Stomach smooth muscle (tissue), 2 donors: ENCODE measurements around the gene PRR33.

Experiments
- H3K27ac ChIP-seq: one replicate; pipeline ENCODE4 v1.7.0; 2013; ENCODE audit warnings: mild to moderate bottlenecking, low read length, inconsistent platforms
- H3K27me3 ChIP-seq, 2 donors: one replicate each; pipeline ENCODE4 v1.7.0; 2013; ENCODE audit warnings: low read length in 2 of 2; ENCODE audit not compliant: insufficient read depth in 2 of 2, control insufficient read depth in 1 of 2
- H3K36me3 ChIP-seq, 2 donors: one replicate each; pipeline ENCODE4 v1.7.0; 2013; ENCODE audit warnings: low read length in 2 of 2; ENCODE audit not compliant: control insufficient read depth in 2 of 2, insufficient read depth in 2 of 2
- H3K4me1 ChIP-seq: one replicate; pipeline ENCODE4 v1.7.0; 2013; ENCODE audit warnings: low read length; ENCODE audit not compliant: control insufficient read depth, insufficient read depth
- H3K4me3 ChIP-seq, 2 donors: one replicate each; pipeline ENCODE4 v1.7.0; 2013; ENCODE audit warnings: low read length in 2 of 2
- H3K9ac ChIP-seq, 2 donors: one replicate each; pipeline ENCODE4 v1.7.0; 2013; ENCODE audit warnings: low read length in 2 of 2, mild to moderate bottlenecking in 1 of 2
- H3K9me3 ChIP-seq, 2 donors: one replicate each; pipeline ENCODE4 v1.7.0; 2013; ENCODE audit warnings: low read length in 2 of 2; ENCODE audit not compliant: control insufficient read depth in 2 of 2
- donor health status: healthy.
- donor health status: Pancreatic carcinoma.

The PRR33 gene

GRCh38 chr11:1933416-1934334 lies 42.0 kb upstream of the PRR33 start:
- Histone ChIP-seq H3K4me1 (no peaks in the 10 kb centered on the region), H3K9ac (no peak overlapping the region), H3K9me3 (no peaks in the 10 kb centered on the region), H3K27ac (no peak overlapping the region), H3K36me3 (no peaks in the 10 kb centered on the region), H3K27me3 (peaks cover 2 to 6% of the 10 kb centered on the region in 2 donors), H3K4me3 (no peak overlapping the region)

GRCh38 chr11:1932681-1933080 lies 41.0 kb upstream of the PRR33 start:
- H3K4me1 ChIP-seq: peaks cover 3% of the 10 kb centered on the region
- H3K9me3 ChIP-seq: no peaks in the 10 kb centered on the region
- H3K27ac ChIP-seq: no peak overlapping the region
- H3K27me3 ChIP-seq: peaks cover 1 to 2% of the 10 kb centered on the region in 2 donors
- H3K4me3 ChIP-seq: no peak overlapping the region
- H3K36me3 ChIP-seq: no peaks in the 10 kb centered on the region
- no peak overlapping the region for H3K9ac ChIP-seq

GRCh38 chr11:1932105-1932480 lies 40.4 kb upstream of the PRR33 start:
- H3K27ac ChIP-seq: no peak overlapping the region
- no peaks in the 10 kb centered on the region for H3K9me3 ChIP-seq
- no peak overlapping the region for H3K9ac ChIP-seq
- no peak overlapping the region for H3K4me3 ChIP-seq
- H3K36me3 ChIP-seq: no peaks in the 10 kb centered on the region
- H3K4me1 ChIP-seq: peaks cover 6% of the 10 kb centered on the region
- H3K27me3 ChIP-seq: peaks cover 0 to 2% of the 10 kb centered on the region in 2 donors

- Histone ChIP-seq H3K9me3 (no peaks in the 10 kb centered on the region), H3K4me1 (peaks cover 11% of the 10 kb centered on the region), H3K36me3 (no peaks in the 10 kb centered on the region), H3K27me3 (peaks cover 0 to 2% of the 10 kb centered on the region in 2 donors), H3K27ac (no peak overlapping the region), H3K4me3 (no peak overlapping the region), H3K9ac (no peak overlapping the region)
These were observed 39.8 kb upstream of the PRR33 start for GRCh38 chr11:1931341-1932104.

DNA sequence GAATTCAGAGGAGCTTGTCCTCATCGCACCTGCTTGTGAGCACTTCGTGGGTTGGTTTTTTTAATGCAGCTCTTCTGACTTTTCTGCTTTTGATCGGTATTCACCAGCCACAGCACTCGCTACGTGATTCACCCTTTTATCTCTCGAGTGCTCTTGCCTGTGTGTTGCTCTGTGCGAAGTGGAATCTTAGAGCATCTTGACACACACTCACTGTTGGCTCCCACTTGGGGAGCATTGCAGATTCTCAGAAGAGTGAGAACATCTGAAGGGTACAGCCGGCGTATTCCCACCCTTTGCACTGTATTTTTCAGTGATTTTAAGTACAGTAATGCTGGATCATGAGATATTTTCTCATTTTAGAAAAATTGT lies 38.8 kb upstream of the PRR33 start:
- Histone ChIP-seq H3K4me3 (no peak overlapping the region), H3K4me1 (peaks cover 12% of the 10 kb centered on the region), H3K27ac (no peak overlapping the region), H3K9ac (no peak overlapping the region), H3K9me3 (no peaks in the 10 kb centered on the region), H3K36me3 (no peaks in the 10 kb centered on the region), H3K27me3 (peaks cover 0 to 2% of the 10 kb centered on the region in 2 donors)

DNA sequence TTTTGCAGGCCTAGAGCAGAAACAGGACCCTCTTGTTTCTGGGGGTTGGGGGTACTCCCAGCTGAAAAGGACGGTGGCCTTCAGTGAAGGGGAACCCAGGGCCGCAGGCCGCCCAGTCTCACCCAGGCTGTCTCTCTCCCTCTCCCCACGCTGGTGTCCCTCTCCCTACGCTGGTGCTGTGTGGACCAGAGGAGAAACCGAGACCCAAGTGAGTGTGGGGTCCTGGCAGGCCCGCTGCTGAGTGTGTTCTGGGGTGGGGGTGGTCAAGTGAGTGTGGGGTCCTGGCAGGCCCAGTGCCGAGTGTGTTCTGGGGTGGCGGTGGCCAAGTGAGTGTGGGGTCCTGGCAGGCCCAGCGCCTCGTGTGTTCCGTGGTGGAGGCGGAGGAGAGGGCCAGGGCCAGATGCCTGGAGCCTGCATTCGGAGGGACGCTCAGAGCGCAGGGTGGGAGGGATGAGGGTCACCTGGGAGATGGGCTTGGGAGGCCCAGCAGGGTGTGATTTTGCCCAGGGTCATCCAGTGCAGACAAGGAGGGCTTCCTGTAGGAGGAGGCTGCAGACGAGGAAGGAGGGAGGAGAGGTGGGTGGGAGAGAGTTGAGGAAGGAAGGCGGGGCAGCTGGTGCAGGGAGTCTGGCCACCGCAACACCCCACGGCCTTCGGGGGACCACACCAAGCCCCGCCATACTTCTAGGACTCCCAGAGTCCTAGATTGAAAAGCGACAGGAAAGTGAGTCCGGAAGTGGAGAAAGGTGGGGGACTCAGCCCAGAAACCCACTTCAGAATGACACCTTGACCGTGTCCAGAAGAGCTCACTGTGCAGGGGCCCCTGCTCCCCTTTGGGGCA lies 38.1 kb upstream of the PRR33 start:
- no peak overlapping the region for H3K27ac ChIP-seq
- no peak overlapping the region for H3K4me3 ChIP-seq
- no peak overlapping the region for H3K9ac ChIP-seq
- H3K27me3 ChIP-seq: peaks cover 0 to 2% of the 10 kb centered on the region in 2 donors
- H3K4me1 ChIP-seq: peaks cover 12% of the 10 kb centered on the region
- H3K36me3 ChIP-seq: no peaks in the 10 kb centered on the region
- H3K9me3 ChIP-seq: no peaks in the 10 kb centered on the region

GRCh38 chr11:1928891-1929541 lies 37.3 kb upstream of the PRR33 start:
- H3K4me1 ChIP-seq: peaks cover 12% of the 10 kb centered on the region
- peaks cover 0 to 2% of the 10 kb centered on the region in 2 donors for H3K27me3 ChIP-seq
- no peaks in the 10 kb centered on the region for H3K36me3 ChIP-seq
- H3K9ac ChIP-seq: no peak overlapping the region
- no peaks in the 10 kb centered on the region for H3K9me3 ChIP-seq
- no peak overlapping the region for H3K27ac ChIP-seq
- no peak overlapping the region for H3K4me3 ChIP-seq

GRCh38 chr11:1928470-1928890 lies 36.8 kb upstream of the PRR33 start:
- H3K9ac ChIP-seq: no peak overlapping the region
- no peaks in the 10 kb centered on the region for H3K9me3 ChIP-seq
- H3K36me3 ChIP-seq: no peaks in the 10 kb centered on the region
- no peak overlapping the region for H3K4me3 ChIP-seq
- no peak overlapping the region for H3K27ac ChIP-seq
- H3K27me3 ChIP-seq: peaks cover 0 to 2% of the 10 kb centered on the region in 2 donors
- peaks cover 12% of the 10 kb centered on the region for H3K4me1 ChIP-seq

- H3K36me3 ChIP-seq: no peaks in the 10 kb centered on the region
- H3K4me1 ChIP-seq: peaks cover 12% of the 10 kb centered on the region
- H3K9ac ChIP-seq: no peak overlapping the region
- no peak overlapping the region for H3K27ac ChIP-seq
- peaks cover 0 to 2% of the 10 kb centered on the region in 2 donors for H3K27me3 ChIP-seq
- no peak overlapping the region for H3K4me3 ChIP-seq
- H3K9me3 ChIP-seq: no peaks in the 10 kb centered on the region
These were observed 36.3 kb upstream of the PRR33 start for GRCh38 chr11:1927848-1928469.
